Fibroblast of mammary gland (primary cell): Measurements from ENCODE around the gene SLC9A3.
"Not testable (repeated sequence)": the region's sequence is repeated elsewhere in the genome, so short reads cannot be mapped to it uniquely, and the experiment has no call there.

Experiments
- DNase-seq: peaks from one replicate; pipeline ENCODE4 v3.0.0-alpha.2; 2010; ENCODE audit warnings: low read depth
- H3K4me3 ChIP-seq: 2 replicates; pipeline ENCODE4 v1.5.1; 2011; ENCODE audit warnings: low read depth, mild to moderate bottlenecking, low read length, moderate library complexity; ENCODE audit not compliant: control insufficient read depth
- TF ChIP-seq, protein P1 (sequence below): conservative IDR thresholded peaks from 2 replicates; pipeline ENCODE4 v1.5.1; 2011; ENCODE audit warnings: low read depth, low read length, inconsistent platforms; ENCODE audit not compliant: control insufficient read depth, insufficient read depth

SLC9A3 gene

DNA sequence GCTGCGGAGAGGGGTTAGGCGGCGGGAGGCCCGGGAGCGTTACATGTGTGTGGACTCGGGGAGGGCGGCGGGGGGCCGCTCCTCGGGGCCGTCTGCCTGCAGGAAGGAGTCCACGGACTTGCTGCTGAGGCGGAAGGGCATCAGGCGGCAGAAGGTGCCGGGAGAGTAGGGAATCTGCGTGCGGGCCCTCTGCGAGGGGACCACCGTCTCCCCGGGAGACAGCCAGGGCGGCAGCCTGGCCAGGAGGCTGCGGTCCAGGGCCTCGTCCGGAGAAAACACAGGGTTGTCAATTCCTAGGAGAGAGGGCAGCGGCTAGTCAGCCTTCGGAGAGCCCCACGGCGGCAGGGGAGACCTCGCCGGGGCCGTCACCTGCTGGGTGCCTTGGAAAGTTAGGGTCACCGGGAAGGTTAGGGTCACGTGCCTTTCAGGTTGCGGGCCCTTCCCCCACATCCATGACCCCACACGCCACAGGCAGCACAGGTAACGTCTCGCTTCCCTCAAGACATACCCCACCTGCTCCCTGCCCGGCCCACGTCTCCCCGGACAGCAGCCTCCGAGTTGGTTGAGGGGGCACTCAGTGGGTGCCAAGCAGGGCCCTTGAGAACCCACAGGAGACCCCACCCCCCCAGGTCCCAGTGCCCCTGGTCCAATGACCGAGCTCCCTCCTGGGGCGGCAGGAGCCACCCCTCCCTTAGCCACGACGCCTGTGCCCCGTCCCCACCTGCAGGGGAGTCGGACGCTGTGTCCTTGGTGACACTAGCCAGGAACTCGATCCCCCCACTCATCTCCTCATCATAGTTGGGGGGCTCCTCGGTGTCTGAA lies 49.2 kb downstream of the SLC9A3 start:
- no peak for DNase-seq
- TF ChIP-seq, protein P1, sequence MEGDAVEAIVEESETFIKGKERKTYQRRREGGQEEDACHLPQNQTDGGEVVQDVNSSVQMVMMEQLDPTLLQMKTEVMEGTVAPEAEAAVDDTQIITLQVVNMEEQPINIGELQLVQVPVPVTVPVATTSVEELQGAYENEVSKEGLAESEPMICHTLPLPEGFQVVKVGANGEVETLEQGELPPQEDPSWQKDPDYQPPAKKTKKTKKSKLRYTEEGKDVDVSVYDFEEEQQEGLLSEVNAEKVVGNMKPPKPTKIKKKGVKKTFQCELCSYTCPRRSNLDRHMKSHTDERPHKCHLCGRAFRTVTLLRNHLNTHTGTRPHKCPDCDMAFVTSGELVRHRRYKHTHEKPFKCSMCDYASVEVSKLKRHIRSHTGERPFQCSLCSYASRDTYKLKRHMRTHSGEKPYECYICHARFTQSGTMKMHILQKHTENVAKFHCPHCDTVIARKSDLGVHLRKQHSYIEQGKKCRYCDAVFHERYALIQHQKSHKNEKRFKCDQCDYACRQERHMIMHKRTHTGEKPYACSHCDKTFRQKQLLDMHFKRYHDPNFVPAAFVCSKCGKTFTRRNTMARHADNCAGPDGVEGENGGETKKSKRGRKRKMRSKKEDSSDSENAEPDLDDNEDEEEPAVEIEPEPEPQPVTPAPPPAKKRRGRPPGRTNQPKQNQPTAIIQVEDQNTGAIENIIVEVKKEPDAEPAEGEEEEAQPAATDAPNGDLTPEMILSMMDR, result no peak
- no peak overlapping the region for H3K4me3 ChIP-seq

DNA sequence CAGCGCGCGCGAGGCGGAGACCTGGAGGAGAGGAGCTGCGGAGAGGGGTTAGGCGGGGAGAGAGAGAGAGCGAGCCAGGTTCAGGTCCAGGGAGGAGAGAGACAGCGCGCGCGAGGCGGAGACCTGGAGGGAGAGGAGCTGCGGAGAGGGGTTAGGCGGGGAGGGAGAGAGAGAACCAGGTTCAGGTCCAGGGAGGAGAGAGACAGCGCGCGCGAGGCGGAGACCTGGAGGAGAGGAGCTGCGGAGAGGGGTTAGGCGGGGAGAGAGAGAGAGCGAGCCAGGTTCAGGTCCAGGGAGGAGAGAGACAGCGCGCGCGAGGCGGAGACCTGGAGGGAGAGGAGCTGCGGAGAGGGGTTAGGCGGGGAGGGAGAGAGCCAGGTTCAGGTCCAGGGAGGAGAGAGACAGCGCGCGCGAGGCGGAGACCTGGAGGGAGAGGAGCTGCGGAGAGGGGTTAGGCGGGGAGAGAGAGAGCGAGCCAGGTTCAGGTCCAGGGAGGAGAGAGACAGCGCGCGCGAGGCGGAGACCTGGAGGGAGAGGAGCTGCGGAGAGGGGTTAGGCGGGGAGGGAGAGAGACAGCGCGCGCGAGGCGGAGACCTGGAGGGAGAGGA lies 49.9 kb downstream of the SLC9A3 start:
- not testable (repeated sequence) for DNase-seq, H3K4me3 ChIP-seq

DNA sequence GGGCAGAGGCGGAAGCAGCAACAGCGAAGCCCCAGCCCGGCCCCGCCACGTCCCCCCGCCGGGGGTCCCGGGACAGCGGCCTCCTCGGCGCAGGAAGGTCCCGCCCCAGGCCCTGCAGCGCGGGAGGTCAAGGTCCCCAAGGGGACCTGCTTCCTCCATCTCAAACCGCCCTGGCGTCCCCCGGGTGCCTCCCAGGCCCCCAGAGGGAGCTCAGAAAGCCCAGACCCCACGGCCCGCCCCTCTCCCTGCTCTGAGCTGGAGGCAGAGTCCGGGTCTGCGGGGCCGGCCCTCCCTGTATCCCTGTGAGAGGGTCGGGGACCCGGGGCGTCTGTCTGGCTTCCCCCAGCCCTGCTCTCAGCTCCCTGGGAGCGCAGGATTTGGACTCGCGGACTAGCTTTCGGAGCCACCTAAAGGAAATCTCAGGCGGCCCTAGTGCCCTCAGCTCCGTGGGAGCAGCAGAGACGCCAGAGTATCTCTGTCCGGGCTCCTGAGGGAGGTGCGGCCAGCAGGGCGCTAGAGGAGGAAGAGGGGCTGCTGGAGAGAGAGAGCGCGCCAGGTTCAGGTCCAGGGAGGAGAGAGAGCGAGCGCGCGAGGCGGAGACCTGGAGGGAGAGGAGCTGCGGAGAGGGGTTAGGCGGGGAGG lies 50.6 kb downstream of the SLC9A3 start:
- H3K4me3 ChIP-seq, result peak overlapping the region; percentile 53
- TF ChIP-seq, protein P1, result no peak
- DNase-seq, result peak; percentile 17

DNA sequence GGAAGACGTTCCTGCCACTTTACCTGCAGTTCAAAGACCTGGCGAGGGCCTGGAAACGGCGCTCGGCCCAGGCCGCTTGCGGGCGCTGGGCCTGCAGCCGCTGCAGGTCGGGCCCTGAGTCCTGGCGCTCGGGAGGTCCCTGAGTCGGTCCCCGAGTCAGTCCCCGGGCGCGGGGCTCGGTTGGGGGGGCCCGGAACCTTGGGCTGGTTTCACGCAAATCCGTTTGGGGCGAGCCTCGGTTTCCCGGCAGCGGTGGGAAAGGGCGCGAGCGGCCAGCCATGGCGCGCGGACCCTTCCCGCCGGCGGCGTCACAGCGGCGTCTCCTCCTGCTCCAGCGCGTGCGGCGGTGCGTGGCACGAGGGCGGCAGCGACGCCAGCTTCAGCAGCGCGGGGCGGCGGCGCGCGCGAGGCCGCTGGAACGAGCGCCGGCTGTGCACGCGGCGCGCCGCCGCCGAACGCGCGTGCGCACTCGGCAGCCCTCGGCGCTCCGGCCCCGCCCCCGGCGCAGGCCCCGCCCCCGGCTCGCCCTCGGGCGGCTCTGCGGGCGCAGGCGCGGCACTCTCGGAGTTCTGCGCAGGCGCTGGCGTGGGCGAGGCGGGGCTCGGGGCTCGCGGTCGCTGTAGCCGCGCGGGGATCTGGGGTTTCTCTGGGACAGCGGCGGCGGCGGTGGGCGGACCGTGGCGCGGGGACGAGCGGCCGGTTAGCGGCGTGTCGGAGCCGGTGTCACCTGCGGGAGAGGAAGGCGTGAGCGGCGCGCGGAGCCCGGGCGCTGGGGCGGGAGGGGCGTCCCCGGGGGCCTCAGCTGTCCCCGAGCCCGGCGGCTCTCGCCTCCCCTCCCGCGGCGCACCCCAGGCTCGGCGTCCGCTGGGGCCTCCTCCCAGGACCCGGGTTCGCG lies 51.3 kb downstream of the SLC9A3 start:
- TF ChIP-seq, protein P1, result no peak
- peak; percentile 72 for DNase-seq
- H3K4me3 ChIP-seq, result peak overlapping the region; percentile 61

DNA sequence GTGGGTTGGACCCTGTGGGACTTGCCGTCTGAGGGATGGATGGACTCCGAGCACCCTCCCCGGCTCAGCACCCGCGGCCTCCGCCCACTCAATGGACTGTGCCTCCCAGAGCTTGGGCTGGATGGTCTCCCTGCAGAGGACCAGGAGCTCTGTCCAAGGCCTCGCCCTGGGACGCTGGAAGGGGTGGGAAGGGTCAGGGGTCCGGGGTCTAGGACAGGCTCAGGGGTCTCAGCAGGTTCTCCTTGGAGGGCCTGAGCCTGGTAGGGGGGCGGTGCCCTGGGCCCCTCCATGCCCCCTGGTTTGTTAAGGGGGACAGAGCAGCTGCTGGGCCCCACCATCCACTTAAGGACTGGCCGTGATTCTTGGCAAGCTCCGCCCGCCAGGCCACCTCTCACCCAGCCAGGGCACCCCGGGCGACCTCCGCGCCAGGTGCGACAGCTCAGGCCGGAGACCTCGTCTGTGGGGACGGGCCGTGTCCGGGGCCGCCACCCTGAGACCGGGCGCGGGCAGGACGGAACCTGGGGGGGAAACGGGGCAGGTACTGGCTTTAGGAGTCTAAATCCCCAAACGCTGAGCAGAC lies 52.1 kb downstream of the SLC9A3 start:
- TF ChIP-seq, protein P1, result no peak
- peak; percentile 24 for DNase-seq
- H3K4me3 ChIP-seq, result peak overlapping the region; percentile 61

DNA sequence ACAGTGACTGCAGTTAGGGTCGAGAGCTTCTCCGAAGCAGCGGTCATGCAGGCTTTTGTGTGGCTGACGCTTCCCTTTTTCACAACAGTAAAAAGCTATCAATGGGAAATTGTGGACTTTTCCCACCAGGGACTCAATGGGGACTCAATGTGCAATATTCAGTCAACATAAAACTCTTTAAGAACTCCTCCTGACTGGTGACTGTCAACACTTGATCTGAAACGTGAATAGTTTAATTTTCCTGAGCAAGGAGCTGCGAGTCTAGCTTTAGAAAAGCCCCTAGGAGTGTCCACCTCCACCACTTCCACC lies 52.5 kb downstream of the SLC9A3 start:
- DNase-seq, result no peak
- TF ChIP-seq, protein P1, result no peak
- H3K4me3 ChIP-seq, result peak overlapping the region; percentile 61
